ENCODE results near the gene LYPD6B.

LYPD6B gene

GRCh38 chr2:149152469-149152953 lies 114.0 kb downstream of the LYPD6B start:
- H3K27ac ChIP-seq, result no peak overlapping the region
- TF ChIP-seq ZFX (IDR thresholded peaks at IDR 0.05), result no peak
- TF ChIP-seq, protein P1, sequence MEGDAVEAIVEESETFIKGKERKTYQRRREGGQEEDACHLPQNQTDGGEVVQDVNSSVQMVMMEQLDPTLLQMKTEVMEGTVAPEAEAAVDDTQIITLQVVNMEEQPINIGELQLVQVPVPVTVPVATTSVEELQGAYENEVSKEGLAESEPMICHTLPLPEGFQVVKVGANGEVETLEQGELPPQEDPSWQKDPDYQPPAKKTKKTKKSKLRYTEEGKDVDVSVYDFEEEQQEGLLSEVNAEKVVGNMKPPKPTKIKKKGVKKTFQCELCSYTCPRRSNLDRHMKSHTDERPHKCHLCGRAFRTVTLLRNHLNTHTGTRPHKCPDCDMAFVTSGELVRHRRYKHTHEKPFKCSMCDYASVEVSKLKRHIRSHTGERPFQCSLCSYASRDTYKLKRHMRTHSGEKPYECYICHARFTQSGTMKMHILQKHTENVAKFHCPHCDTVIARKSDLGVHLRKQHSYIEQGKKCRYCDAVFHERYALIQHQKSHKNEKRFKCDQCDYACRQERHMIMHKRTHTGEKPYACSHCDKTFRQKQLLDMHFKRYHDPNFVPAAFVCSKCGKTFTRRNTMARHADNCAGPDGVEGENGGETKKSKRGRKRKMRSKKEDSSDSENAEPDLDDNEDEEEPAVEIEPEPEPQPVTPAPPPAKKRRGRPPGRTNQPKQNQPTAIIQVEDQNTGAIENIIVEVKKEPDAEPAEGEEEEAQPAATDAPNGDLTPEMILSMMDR (conservative IDR thresholded peaks at IDR 0.05), result no peak

- TF ChIP-seq, protein P1 (conservative IDR thresholded peaks at IDR 0.05), result no peak
- no peak for TF ChIP-seq ZFX (IDR thresholded peaks at IDR 0.05)
- H3K27ac ChIP-seq, result no peak overlapping the region
These were observed 116.9 kb downstream of the LYPD6B start for GRCh38 chr2:149155196-149155969.

GRCh38 chr2:149155988-149156387 lies 117.5 kb downstream of the LYPD6B start:
- TF ChIP-seq, protein P1 (conservative IDR thresholded peaks at IDR 0.05), result no peak
- no peak for TF ChIP-seq ZFX (IDR thresholded peaks at IDR 0.05)
- no peak overlapping the region for H3K27ac ChIP-seq

- no peak overlapping the region for H3K27ac ChIP-seq
- TF ChIP-seq, protein P1 (conservative IDR thresholded peaks at IDR 0.05), result no peak
- TF ChIP-seq ZFX (IDR thresholded peaks at IDR 0.05), result no peak
These were observed 118.7 kb downstream of the LYPD6B start for GRCh38 chr2:149156971-149157740.

GRCh38 chr2:149158957-149159356 lies 120.5 kb downstream of the LYPD6B start:
- H3K27ac ChIP-seq, result no peak overlapping the region
- TF ChIP-seq, protein P1 (conservative IDR thresholded peaks at IDR 0.05), result no peak
- TF ChIP-seq ZFX (IDR thresholded peaks at IDR 0.05), result no peak

DNA sequence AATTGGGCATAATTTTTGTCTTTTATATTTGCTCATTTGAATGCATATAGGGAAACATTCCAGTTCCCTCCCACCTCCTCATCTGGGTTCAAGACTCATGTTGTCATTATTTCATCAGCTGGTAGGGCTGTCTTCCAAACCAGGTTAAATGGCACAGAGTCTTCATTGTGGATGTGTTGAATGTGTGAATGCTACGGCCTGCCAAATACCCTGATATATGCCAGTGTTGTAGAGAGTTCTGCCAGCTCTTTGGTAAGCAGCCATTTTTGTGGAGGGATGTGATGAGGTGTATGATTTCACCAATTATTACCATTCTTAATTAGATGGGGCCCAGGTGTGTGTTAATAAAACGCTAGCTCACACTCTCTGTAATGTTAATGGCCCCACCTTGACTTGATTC lies 121.7 kb downstream of the LYPD6B start:
- no peak for TF ChIP-seq ZFX (IDR thresholded peaks at IDR 0.05)
- TF ChIP-seq, protein P1 (conservative IDR thresholded peaks at IDR 0.05), result no peak
- H3K27ac ChIP-seq, result no peak overlapping the region

DNA sequence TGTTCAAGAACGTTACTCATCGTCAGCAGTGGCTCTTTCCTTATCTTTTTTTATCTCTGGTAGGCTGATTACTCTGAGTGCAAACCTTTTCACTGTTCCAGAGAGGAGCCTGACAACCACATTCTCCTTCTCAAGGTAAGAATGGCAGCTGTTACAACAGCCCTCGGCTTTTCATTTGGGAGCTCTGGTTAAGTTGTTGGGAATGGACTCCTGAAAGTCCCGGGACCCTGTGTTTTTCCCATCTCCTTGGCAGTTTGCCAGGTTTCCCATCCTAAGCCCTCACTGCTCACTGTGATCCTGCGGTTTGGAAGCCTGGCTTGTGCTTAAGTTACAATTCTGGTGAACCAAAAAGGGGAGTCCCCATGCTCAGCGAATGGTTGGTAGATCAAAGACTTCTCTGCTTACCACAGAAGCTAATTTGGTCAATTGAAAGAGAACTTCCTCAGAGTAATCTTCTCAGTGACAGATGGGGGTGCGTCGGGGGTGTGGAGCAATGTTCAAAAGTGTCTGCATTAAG lies 122.3 kb downstream of the LYPD6B start:
- TF ChIP-seq, protein P1 (conservative IDR thresholded peaks at IDR 0.05), result no peak
- no peak for TF ChIP-seq ZFX (IDR thresholded peaks at IDR 0.05)
- no peak overlapping the region for H3K27ac ChIP-seq

All from C4-2B (cell line).